HG03442 (cell line): ENCODE results near the gene CFAP57.

ENCODE experiments used
- ATAC-seq: cut with Tn5 transposase; IDR thresholded peaks from one replicate; pipeline ENCODE4 v1.9.1; 2021; ENCODE audit warnings: mild to moderate bottlenecking, moderate library complexity; ENCODE audit not compliant: unreplicated experiment

The CFAP57 gene

GRCh38 chr1:43251024-43251423 lies 78.9 kb downstream of the CFAP57 start:
- ATAC-seq: no peak

DNA sequence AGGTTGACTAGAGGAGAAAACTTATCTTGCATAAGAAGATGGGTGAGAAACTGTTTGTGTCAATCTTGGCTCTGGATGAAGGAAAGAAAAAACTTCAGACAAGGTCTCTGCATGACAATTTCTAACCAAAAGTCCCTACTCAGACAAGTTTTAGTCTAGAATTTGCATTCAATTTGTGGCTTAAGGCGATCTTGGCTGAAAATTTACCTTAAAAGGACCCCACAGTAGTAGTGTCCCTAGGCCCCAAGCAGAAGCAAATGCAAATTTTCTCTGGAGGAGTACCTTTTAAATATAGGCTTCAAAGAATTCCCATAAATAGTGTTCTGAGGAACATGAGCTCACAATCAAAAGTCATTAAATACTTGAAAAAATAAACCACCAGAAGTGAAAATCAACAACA lies 80.1 kb downstream of the CFAP57 start:
- ATAC-seq: no peak

GRCh38 chr1:43253173-43253572 lies 81.0 kb downstream of the CFAP57 start:
- ATAC-seq: no peak

DNA sequence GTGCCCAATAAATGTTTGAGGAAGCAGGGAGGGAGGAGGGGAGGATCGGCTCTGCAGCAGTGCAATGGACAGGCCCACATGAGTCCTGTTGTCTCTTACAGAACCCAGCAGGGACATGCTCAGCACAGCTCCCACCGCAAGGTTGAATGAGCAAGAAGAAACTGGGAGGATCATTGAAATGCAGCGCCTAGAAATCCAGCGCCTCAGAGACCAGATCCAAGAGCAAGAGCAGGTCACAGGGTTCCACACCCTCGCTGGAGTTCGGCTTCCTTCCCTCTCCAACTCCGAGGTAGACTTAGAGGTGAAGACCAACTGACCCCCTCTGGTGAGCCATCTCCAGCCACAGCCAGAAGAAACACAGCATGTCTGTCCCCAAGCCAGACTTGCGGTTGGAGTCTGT lies 81.7 kb downstream of the CFAP57 start:
- ATAC-seq: no peak

- ATAC-seq: no peak
Observed at GRCh38 chr1:43255438-43256210, 83.5 kb downstream of the CFAP57 start.

GRCh38 chr1:43256675-43257570 lies 84.8 kb downstream of the CFAP57 start:
- no peak for ATAC-seq

DNA sequence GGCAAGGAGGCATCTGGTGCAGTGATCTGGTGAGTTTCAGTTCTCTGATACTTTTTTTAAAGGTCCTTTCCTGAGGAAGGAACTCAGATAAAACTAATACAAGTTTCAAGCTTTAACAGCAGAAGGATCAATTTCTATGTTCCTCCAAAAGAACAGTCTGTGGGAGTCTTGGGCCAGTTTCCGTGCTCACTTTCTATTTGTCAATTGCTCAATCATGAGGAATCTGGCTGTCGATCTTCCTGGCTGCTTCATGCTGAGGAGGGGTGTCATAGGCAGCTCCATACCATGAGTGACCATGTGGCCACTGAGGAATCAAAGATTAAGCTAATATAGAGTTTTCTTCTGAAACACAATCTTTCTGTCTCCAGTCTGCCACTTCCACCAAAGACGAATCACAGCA lies 86.2 kb downstream of the CFAP57 start:
- ATAC-seq: no peak

DNA sequence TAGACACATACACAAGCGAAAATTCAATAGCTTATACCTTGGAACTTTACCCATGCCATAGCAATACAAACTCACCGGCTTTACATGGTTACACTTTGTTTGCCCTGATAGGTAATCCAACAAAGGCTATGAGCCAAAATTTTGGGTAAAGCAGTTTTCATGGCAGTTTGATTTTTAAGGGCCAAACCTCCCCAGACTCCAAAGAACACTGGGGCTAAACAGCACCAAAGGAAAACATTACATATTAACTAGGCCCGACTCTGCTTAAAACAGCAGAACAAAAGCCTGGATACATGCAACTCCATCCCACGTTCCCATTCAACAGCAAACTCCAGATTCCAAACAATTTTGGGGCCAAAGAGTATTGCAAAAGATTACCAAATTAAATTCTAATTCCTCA lies 93.3 kb downstream of the CFAP57 start:
- ATAC-seq: no peak

DNA sequence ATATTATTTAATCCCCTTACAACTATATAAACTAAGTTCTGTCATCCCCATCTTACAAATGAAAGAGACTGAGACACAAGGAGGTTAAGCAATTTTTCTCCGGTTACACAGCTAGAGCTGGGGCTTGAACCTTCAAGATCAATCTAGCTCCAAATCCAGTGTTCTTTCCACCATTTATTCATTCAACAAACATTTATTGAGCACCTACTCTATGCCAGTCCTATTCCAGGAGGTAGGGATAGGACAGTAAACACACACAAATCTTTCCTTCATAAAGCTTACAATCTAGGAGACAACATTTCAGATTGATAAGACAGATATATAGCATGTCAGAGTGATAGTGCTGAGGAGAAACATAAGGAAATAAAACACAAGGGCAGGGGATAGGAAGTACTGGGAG lies 94.8 kb downstream of the CFAP57 start:
- no peak for ATAC-seq

- ATAC-seq: no peak
Observed at GRCh38 chr1:43267291-43267805, 95.2 kb downstream of the CFAP57 start.

DNA sequence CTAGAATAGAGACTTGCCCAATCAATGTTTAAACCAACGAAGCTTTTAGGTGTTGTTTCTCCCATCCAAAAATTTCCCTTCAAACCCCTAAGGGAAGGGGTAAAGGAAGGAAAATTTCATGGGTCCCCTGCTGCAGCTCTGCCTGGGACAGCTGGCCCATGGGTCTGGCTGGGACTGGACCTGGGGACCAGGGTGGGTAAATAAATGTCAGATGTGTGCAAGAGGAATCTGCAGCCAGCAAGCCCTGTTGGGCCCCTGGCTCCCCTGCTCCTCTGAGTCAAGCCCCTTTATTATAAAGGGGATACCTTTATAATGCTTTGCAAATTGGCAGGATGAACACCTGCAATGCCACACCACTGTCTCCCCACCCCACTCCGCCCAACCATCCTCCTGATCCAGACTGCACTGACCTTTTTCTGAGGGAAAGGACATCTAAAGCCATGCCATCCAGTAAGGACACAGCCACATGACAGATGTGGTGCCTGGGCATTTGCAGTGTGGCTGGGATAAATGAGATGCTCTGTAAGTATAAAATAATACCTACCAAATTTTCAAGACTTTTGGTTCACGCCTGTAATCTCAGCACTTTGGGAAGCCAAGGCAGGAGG lies 95.8 kb downstream of the CFAP57 start:
- ATAC-seq: no peak

- no peak for ATAC-seq
Observed at GRCh38 chr1:43269627-43270375, 97.7 kb downstream of the CFAP57 start, which contains the start of gene TMEM125. Gene TMEM125, plus strand, starts transcription at chr1:43269983. Its CDS starts 2,740 bp downstream, at chr1:43272723.

- no peak for ATAC-seq
Observed at GRCh38 chr1:43270421-43271095, 98.4 kb downstream of the CFAP57 start.

GRCh38 chr1:43271186-43272118 lies 99.3 kb downstream of the CFAP57 start:
- ATAC-seq: no peak

GRCh38 chr1:43272161-43272560 lies 100.0 kb downstream of the CFAP57 start:
- no peak for ATAC-seq

DNA sequence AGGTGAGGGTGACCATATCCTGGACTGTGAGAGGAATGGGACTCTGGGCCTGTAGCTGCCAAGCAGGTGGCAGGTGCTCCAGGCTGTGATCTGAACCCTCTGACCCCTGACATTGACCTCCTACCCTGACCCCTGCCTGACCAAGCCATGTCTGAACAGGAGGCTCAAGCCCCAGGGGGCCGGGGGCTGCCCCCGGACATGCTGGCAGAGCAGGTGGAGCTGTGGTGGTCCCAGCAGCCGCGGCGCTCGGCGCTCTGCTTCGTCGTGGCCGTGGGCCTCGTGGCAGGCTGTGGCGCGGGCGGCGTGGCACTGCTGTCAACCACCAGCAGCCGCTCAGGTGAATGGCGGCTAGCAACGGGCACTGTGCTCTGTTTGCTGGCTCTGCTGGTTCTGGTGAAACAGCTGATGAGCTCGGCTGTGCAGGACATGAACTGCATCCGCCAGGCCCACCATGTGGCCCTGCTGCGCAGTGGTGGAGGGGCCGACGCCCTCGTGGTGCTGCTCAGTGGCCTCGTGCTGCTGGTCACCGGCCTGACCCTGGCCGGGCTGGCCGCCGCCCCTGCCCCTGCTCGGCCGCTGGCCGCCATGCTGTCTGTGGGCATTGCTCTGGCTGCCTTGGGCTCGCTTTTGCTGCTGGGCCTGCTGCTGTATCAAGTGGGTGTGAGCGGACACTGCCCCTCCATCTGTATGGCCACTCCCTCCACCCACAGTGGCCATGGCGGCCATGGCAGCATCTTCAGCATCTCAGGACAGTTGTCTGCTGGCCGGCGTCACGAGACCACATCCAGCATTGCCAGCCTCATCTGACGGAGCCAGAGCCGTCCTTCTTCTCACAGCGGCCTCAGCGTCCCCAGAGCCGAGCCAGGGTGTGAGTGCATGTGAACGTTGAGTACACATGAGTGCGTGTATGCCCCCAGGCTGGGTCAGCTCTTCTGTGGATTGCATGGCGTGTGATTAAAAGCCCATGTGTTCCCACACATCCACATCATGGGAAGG lies 100.7 kb downstream of the CFAP57 start:
- ATAC-seq: no peak

DNA sequence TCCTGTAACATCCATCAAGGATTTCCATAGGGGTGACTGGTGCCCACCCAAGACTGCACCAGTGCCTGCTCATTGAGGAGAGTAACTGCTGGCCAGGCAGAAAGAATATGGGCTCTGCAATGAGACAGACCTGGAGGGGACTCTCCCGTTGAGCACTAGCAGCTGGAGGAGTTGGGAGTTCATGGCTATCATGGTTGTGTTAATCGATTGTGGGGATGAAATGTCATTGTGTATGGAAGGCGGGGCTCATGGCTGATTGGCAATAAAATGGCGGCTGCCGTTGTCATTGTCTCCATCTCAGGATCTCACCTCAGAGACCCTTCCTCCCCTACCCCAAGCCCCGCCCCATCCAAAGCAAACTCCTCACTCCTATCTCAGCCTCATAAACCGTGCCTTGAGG lies 101.6 kb downstream of the CFAP57 start:
- ATAC-seq: no peak
